ENCODE data around the gene USP15. TPM values are rescaled to one million over a fixed set of nuclear protein-coding genes. Genes with fewer than 3 reads are reported as not detected.

The USP15 gene
- total RNA-seq, 1 experiment from 2014 or later, result 25.8 TPM

DNA sequence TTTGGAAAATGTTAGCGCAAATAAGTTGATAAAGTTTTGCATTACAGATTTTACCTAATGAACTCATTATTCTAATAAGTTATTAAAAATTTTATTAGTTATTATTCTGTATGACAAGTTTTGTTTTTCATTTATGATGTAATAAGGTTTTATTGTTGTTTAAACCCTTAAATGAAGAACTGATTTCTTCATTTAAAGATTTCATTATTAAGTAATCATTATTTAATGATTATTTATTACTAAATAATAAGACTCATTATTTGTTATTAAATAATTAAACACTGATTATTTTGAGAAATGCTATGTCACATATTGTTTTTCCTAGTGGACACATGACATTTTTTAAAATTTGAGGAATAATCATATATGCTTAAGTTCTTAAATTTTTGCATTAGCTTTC, 34.2 kb downstream of the USP15 start:
- no peak for DNase-seq
- BruUV-seq (replicated peaks), result no TSS peak
- no peak overlapping the region for H3K27ac ChIP-seq
- 0 out of 2 replicates have a peak, but pooled peaks cover 9% of the 10 kb centered on the region for H4K20me1 ChIP-seq (ENCODE audit: insufficient read depth)
- peaks cover 17% of the 10 kb centered on the region; the same call in 1 of the 2 replicates for H3K36me3 ChIP-seq (ENCODE audit: low read depth)
- H2AFZ ChIP-seq, result no peak overlapping the region
- TF ChIP-seq, protein P1, sequence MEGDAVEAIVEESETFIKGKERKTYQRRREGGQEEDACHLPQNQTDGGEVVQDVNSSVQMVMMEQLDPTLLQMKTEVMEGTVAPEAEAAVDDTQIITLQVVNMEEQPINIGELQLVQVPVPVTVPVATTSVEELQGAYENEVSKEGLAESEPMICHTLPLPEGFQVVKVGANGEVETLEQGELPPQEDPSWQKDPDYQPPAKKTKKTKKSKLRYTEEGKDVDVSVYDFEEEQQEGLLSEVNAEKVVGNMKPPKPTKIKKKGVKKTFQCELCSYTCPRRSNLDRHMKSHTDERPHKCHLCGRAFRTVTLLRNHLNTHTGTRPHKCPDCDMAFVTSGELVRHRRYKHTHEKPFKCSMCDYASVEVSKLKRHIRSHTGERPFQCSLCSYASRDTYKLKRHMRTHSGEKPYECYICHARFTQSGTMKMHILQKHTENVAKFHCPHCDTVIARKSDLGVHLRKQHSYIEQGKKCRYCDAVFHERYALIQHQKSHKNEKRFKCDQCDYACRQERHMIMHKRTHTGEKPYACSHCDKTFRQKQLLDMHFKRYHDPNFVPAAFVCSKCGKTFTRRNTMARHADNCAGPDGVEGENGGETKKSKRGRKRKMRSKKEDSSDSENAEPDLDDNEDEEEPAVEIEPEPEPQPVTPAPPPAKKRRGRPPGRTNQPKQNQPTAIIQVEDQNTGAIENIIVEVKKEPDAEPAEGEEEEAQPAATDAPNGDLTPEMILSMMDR (conservative IDR thresholded peaks at IDR 0.05), result no peak
- no peak for TF ChIP-seq EZH2 (IDR thresholded peaks at IDR 0.05; ENCODE audit: low read depth)
- H3K9me3 ChIP-seq (ENCODE audit: insufficient read depth, low read depth), result no peaks in the 10 kb centered on the region
- ChIA-PET POLR2A (ENCODE audit: unreplicated experiment) (no interaction called here), CTCF (no interaction called here)
- H3K4me2 ChIP-seq, result no peak overlapping the region
- H3K4me1 ChIP-seq (replicated peaks; ENCODE audit: insufficient read depth), result no peaks in the 10 kb centered on the region; the same call in 1 of the 2 replicates
- H3K9me2 ChIP-seq (ENCODE audit: insufficient read depth), result no peaks in the 10 kb centered on the region
- peaks cover 42% of the 10 kb centered on the region for H3K79me2 ChIP-seq (ENCODE audit: low read depth)
- no peaks in the 10 kb centered on the region for H3F3A ChIP-seq (ENCODE audit: insufficient read depth, low read depth)
- no peak overlapping the region for H3K4me3 ChIP-seq
- intact Hi-C loops (cut with micrococcal nuclease; ENCODE audit: unreplicated experiment), result no loop called here
- H3K27me3 ChIP-seq (ENCODE audit: insufficient read depth, low read depth), result no peaks in the 10 kb centered on the region

DNA sequence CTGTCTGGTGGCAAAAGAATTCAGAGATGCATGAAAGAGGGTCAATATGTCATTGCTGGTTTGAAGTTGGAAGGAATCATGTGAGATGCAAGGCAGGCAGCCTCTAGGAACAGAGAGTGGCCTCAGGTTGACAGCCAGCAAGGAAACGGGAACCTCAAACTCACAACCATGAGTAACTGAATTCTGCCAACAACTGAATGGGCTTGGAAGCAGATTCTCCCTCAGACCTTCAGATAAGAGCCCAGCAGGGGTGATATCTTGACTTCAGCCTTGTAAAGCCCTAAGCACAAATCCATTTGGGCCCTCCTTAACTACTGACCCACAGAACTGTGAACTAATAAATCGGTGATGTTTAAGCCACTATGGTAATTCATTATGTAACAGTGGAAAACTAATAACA, 35.8 kb downstream of the USP15 start:
- no peaks in the 10 kb centered on the region for H3F3A ChIP-seq (ENCODE audit: insufficient read depth, low read depth)
- H3K4me1 ChIP-seq (replicated peaks; ENCODE audit: insufficient read depth), result no peaks in the 10 kb centered on the region; the same call in 1 of the 2 replicates
- H3K79me2 ChIP-seq (ENCODE audit: low read depth), result peaks cover 32% of the 10 kb centered on the region
- H4K20me1 ChIP-seq (ENCODE audit: insufficient read depth), result 0 out of 2 replicates have a peak, but pooled peaks cover 9% of the 10 kb centered on the region
- no peaks in the 10 kb centered on the region for H3K9me3 ChIP-seq (ENCODE audit: insufficient read depth, low read depth)
- no peak overlapping the region for H3K27ac ChIP-seq
- TF ChIP-seq, protein P1 (conservative IDR thresholded peaks at IDR 0.05), result no peak
- no peak for TF ChIP-seq EZH2 (IDR thresholded peaks at IDR 0.05; ENCODE audit: low read depth)
- POLR2A ChIA-PET (ENCODE audit: unreplicated experiment), result no interaction called here
- no peak overlapping the region for H3K4me2 ChIP-seq
- H3K4me3 ChIP-seq, result no peak overlapping the region
- CTCF ChIA-PET, result no interaction called here
- DNase-seq, result no peak
- no peaks in the 10 kb centered on the region for H3K9me2 ChIP-seq (ENCODE audit: insufficient read depth)
- H2AFZ ChIP-seq, result no peak overlapping the region
- no TSS peak for BruUV-seq (replicated peaks)
- H3K27me3 ChIP-seq (ENCODE audit: insufficient read depth, low read depth), result no peaks in the 10 kb centered on the region
- 0 out of 2 replicates have a peak, but pooled peaks cover 6% of the 10 kb centered on the region for H3K36me3 ChIP-seq (ENCODE audit: low read depth)
- intact Hi-C loops (cut with micrococcal nuclease; ENCODE audit: unreplicated experiment), result no loop called here

DNA sequence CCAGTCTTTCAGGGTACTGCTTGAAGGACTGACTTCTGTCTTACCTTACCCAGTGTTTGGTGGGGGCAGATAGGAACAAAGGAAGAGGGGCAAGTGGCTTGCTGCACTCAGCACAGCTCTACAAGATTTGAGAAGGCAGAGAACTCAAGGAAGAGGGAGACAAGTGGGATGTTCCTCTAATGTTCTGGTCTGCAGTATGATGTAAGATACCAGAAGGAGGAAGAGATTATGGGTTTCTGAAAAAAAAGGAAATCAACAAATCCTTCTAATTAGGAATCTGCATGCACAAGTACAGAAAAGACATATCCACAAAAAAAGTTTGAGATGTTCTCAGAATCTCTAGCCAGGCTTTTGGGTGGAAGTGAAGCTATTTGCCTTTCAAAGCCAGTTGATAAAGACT, 37.1 kb downstream of the USP15 start:
- Histone ChIP-seq H3K9me3 (ENCODE audit: insufficient read depth, low read depth) (no peaks in the 10 kb centered on the region), H3K4me3 (no peak overlapping the region), H2AFZ (no peak overlapping the region), H3K27ac (no peak overlapping the region), H4K20me1 (ENCODE audit: insufficient read depth) (0 out of 2 replicates have a peak, but pooled peaks cover 5% of the 10 kb centered on the region), H3K9me2 (ENCODE audit: insufficient read depth) (no peaks in the 10 kb centered on the region), H3K79me2 (ENCODE audit: low read depth) (peaks cover 19% of the 10 kb centered on the region), H3F3A (ENCODE audit: insufficient read depth, low read depth) (no peaks in the 10 kb centered on the region), H3K4me1 (replicated peaks; ENCODE audit: insufficient read depth) (no peaks in the 10 kb centered on the region), H3K36me3 (ENCODE audit: low read depth) (0 out of 2 replicates have a peak, but pooled peaks cover 6% of the 10 kb centered on the region), H3K27me3 (ENCODE audit: insufficient read depth, low read depth) (no peaks in the 10 kb centered on the region), H3K4me2 (no peak overlapping the region)
- TF ChIP-seq EZH2 (IDR thresholded peaks at IDR 0.05; ENCODE audit: low read depth), result no peak
- TF ChIP-seq, protein P1 (conservative IDR thresholded peaks at IDR 0.05), result no peak
- no TSS peak for BruUV-seq (replicated peaks)
- CTCF ChIA-PET, result no interaction called here
- intact Hi-C loops (cut with micrococcal nuclease; ENCODE audit: unreplicated experiment), result no loop called here
- POLR2A ChIA-PET (ENCODE audit: unreplicated experiment), result interaction anchor here (0.6 kb wide), 1 partner anchor 245 kb away, joined by 3 read pairs; no protein-coding TSS in a partner anchor
- DNase-seq, result no peak

Measured in PC-9 (cell line).